K562 (cell line): ENCODE results near the gene SLC30A7. TPM values are rescaled to one million over a fixed set of nuclear protein-coding genes. Genes with fewer than 3 reads are reported as not detected.

Source experiments
- CREB1 ChIP-seq, 2 experiments: sonication (generic) in 1 of 2; formaldehyde crosslinking in 1 of 2; IDR thresholded peaks; 2 replicates each; pipeline versions ENCODE4 v1.6.1 to v1.8.0; 2012 to 2022; ENCODE audit warnings: inconsistent platforms in 1 of 2, mild to moderate bottlenecking in 1 of 2, missing genetic modification reagents in 1 of 2, moderate library complexity in 1 of 2
- CREM ChIP-seq: IDR thresholded peaks from 2 replicates; pipeline ENCODE4 v1.6.1; 2014; ENCODE audit warnings: antibody characterized with exemption, low read depth
- ETS1 ChIP-seq: conservative IDR thresholded peaks from 2 replicates; pipeline ENCODE4 v1.6.1; 2011; ENCODE audit warnings: low read depth, mild to moderate bottlenecking, low read length; ENCODE audit not compliant: control insufficient read depth
- ETV1 ChIP-seq: fragments of 450-650 bp; conservative IDR thresholded peaks from 2 replicates; pipeline ENCODE4 v1.6.1; 2016; ENCODE audit warnings: missing genetic modification characterization, control low read depth, low read depth, missing compliant biosample characterization
- FOXK2 ChIP-seq, 2 experiments: fragments of 450-650 bp; IDR thresholded peaks in 1 of 2; conservative IDR thresholded peaks in 1 of 2; 2 replicates each; pipeline ENCODE4 v1.6.1; 2016; ENCODE audit warnings: low read depth in 2 of 2, mild to moderate bottlenecking in 1 of 2
- HCFC1 ChIP-seq: IDR thresholded peaks from 2 replicates; pipeline ENCODE4 v1.6.1; 2012; ENCODE audit warnings: low read depth, low read length, improper control_type of control experiment
- HNRNPLL ChIP-seq: fragments of 200-400 bp; formaldehyde crosslinking; IDR thresholded peaks from 2 replicates; pipeline ENCODE4 v1.6.1; 2017; ENCODE audit warnings: low read length, low read depth, mild to moderate bottlenecking; ENCODE audit not compliant: poor library complexity, severe bottlenecking
- MEIS2 ChIP-seq: fragments of 450-650 bp; IDR thresholded peaks from 2 replicates; pipeline ENCODE4 v1.6.1; 2014; ENCODE audit warnings: mild to moderate bottlenecking; ENCODE audit not compliant: partially characterized antibody
- POLR2G ChIP-seq: fragments of 200-400 bp; formaldehyde crosslinking; IDR thresholded peaks from 2 replicates; pipeline ENCODE4 v1.6.1; 2017; ENCODE audit warnings: low read depth, mild to moderate bottlenecking, antibody characterized with exemption, low read length, moderate library complexity
- POLR2H ChIP-seq: IDR thresholded peaks from 2 replicates; pipeline ENCODE4 v1.6.1; 2016; ENCODE audit warnings: missing genetic modification characterization, low read depth, mild to moderate bottlenecking, control low read depth, missing compliant biosample characterization, moderate library complexity
- RB1 ChIP-seq: fragments of 450-650 bp; IDR thresholded peaks from 2 replicates; pipeline ENCODE4 v1.6.1; 2017; ENCODE audit warnings: low read depth, mild to moderate bottlenecking
- RBFOX2 ChIP-seq: fragments of 200-400 bp; formaldehyde crosslinking; IDR thresholded peaks from 2 replicates; pipeline ENCODE4 v1.6.1; 2017; ENCODE audit warnings: low read depth, mild to moderate bottlenecking, low read length, moderate library complexity
- SMAD1 ChIP-seq: fragments of 150-350 bp; IDR thresholded peaks from 2 replicates; pipeline ENCODE4 v1.6.1; 2014; ENCODE audit warnings: low read length, low read depth; ENCODE audit not compliant: partially characterized antibody
- SP1 ChIP-seq: sonication (generic); formaldehyde crosslinking; IDR thresholded peaks from 2 replicates; pipeline ENCODE4 v1.8.1; 2022; ENCODE audit warnings: mild to moderate bottlenecking, missing genetic modification reagents
- polyA plus RNA-seq, 8 experiments: library from polyadenylated mRNA; depleted of rRNA in 4 of 8; stranded (reverse) in 5 of 8; unstranded in 3 of 8; fragments of >200 nt; fragmentation: Nextera tagmentation in 2 of 8; fragmentation: Illumina TruSeq in 1 of 8; extraction: Ambion mirVana in 2 of 8; extraction: Trizol in 1 of 8; gene quantifications; 2 replicates each; pipeline versions ENCODE4 v1.2.1 to v1.2.3, GENCODE V29; 2011 to 2014; ENCODE audit warnings: inconsistent platforms in 1 of 8, missing spikeins in 1 of 8
- total RNA-seq, 7 experiments: library from RNA; depleted of rRNA in 6 of 7; stranded (reverse); fragments of >200 nt in 6 of 7; fragmentation: Illumina TruSeq in 2 of 7; extraction: Trizol in 2 of 7; gene quantifications; 2 replicates each; pipeline versions ENCODE4 v1.2.1 to v1.2.3, GENCODE V29; 2011 to 2021; ENCODE audit warnings: low replicate concordance in 1 of 7
- TF ChIP-seq, protein P1 (sequence below), 2 experiments: fragments of 450-650 bp in 1 of 2; sonication (generic) in 1 of 2; formaldehyde crosslinking in 1 of 2; IDR thresholded peaks; 2 replicates each; pipeline versions ENCODE4 v1.7.1 to v1.9.0; 2016 to 2022; ENCODE audit warnings: inconsistent platforms in 1 of 2, mild to moderate bottlenecking in 1 of 2, missing genetic modification reagents in 1 of 2

Gene SLC30A7
- total and polyA plus RNA-seq, 9 of the 15 experiments (the other 6 are each of a cell fraction or from before 2014, with no cell fraction given), result 3.5 to 17.1 (median 7.2) TPM

- TF ChIP-seq, protein P1, sequence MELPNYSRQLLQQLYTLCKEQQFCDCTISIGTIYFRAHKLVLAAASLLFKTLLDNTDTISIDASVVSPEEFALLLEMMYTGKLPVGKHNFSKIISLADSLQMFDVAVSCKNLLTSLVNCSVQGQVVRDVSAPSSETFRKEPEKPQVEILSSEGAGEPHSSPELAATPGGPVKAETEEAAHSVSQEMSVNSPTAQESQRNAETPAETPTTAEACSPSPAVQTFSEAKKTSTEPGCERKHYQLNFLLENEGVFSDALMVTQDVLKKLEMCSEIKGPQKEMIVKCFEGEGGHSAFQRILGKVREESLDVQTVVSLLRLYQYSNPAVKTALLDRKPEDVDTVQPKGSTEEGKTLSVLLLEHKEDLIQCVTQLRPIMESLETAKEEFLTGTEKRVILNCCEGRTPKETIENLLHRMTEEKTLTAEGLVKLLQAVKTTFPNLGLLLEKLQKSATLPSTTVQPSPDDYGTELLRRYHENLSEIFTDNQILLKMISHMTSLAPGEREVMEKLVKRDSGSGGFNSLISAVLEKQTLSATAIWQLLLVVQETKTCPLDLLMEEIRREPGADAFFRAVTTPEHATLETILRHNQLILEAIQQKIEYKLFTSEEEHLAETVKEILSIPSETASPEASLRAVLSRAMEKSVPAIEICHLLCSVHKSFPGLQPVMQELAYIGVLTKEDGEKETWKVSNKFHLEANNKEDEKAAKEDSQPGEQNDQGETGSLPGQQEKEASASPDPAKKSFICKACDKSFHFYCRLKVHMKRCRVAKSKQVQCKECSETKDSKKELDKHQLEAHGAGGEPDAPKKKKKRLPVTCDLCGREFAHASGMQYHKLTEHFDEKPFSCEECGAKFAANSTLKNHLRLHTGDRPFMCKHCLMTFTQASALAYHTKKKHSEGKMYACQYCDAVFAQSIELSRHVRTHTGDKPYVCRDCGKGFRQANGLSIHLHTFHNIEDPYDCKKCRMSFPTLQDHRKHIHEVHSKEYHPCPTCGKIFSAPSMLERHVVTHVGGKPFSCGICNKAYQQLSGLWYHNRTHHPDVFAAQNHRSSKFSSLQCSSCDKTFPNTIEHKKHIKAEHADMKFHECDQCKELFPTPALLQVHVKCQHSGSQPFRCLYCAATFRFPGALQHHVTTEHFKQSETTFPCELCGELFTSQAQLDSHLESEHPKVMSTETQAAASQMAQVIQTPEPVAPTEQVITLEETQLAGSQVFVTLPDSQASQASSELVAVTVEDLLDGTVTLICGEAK (IDR thresholded peaks at IDR 0.05), result peak; percentile 78
- TF ChIP-seq, protein P1 (CRISPR knock-in tag; IDR thresholded peaks at IDR 0.05), result no peak
- TF ChIP-seq HNRNPLL, result peak; percentile 85
- 0 out of 2 replicates have a peak, but pooled peaks have one; percentile 23 for TF ChIP-seq HCFC1
- TF ChIP-seq RBFOX2, result peak; percentile 94
- TF ChIP-seq CREM, result peak; percentile 56
- peak; percentile 77 for TF ChIP-seq ETS1
- peak; percentile 84 for TF ChIP-seq ETV1 (tag)
- peak; percentile 14; the same call in 1 of the 2 replicates for TF ChIP-seq CREB1 (IDR thresholded peaks at IDR 0.05)
- no peak; the same call in 1 of the 2 replicates for TF ChIP-seq CREB1 (CRISPR knock-in tag; IDR thresholded peaks at IDR 0.05)
- peak in 1 of 2 experiments; percentile 38; a peak in 1 of 4 replicates for TF ChIP-seq FOXK2 (conservative IDR thresholded peaks at IDR 0.05 in 1 of 2, IDR thresholded peaks at IDR 0.05 in 1 of 2; ENCODE audit: low read depth in 2 of 2)
- TF ChIP-seq SMAD1, result peak; percentile 52
- TF ChIP-seq POLR2H (tag), result peak; percentile 45; the same call in 1 of the 2 replicates
- TF ChIP-seq SP1 (CRISPR knock-in tag), result peak; percentile 4; the same call in 1 of the 2 replicates
- TF ChIP-seq RB1, result peak; percentile 25; the same call in 1 of the 2 replicates
- peak; percentile 34 for TF ChIP-seq MEIS2
- peak; percentile 94 for TF ChIP-seq POLR2G
These were observed at the start of gene SLC30A7 (continued) for GRCh38 chr1:100895540-100896480.
